NB4 (cell line): ENCODE results near the gene STON1.
A peak's percentile ranks its signal among the peaks of the same experiment; 100 is the strongest.

Experiments
- DNase-seq: peaks from one replicate; pipeline ENCODE4 v3.0.0; 2010; ENCODE audit warnings: low read depth
- H3K4me3 ChIP-seq: one replicate; pipeline ENCODE4 v1.5.1; 2011; ENCODE audit warnings: mild to moderate bottlenecking, low read depth, low read length, moderate library complexity
- CTCF ChIP-seq: IDR thresholded peaks from one replicate; pipeline ENCODE4 v1.5.1; 2012; ENCODE audit warnings: low read depth, low read length
- MAX ChIP-seq: IDR thresholded peaks from 2 replicates; pipeline ENCODE4 v1.6.1; 2011; ENCODE audit warnings: low read depth, low read length
- MYC ChIP-seq: IDR thresholded peaks from 2 replicates; pipeline ENCODE4 v1.6.1; 2011; ENCODE audit warnings: low read depth, low read length
- POLR2A ChIP-seq: IDR thresholded peaks from 2 replicates; pipeline ENCODE4 v1.6.1; 2011; ENCODE audit warnings: mild to moderate bottlenecking; ENCODE audit not compliant: insufficient read length; ENCODE audit errors: extremely low read depth

Gene STON1

GRCh38 chr2:48483916-48484315, 46.0 kb upstream of the STON1 start:
- no peak overlapping the region for H3K4me3 ChIP-seq
- DNase-seq = no peak
- TF ChIP-seq MYC (no peak), MAX (no peak), POLR2A (no peak), CTCF (no peak)

- DNase-seq = no peak
- H3K4me3 ChIP-seq = no peak overlapping the region
- TF ChIP-seq MAX = no peak
- TF ChIP-seq POLR2A = no peak
- no peak for TF ChIP-seq CTCF
- TF ChIP-seq MYC = no peak
These were observed 41.4 kb upstream of the STON1 start for GRCh38 chr2:48488545-48488944.

GRCh38 chr2:48496849-48497248, 33.1 kb upstream of the STON1 start:
- H3K4me3 ChIP-seq = no peak overlapping the region
- DNase-seq = no peak
- TF ChIP-seq MAX (no peak), MYC (no peak), POLR2A (no peak), CTCF (no peak)

- DNase-seq = no peak
- no peak overlapping the region for H3K4me3 ChIP-seq
- no peak for TF ChIP-seq MAX
These were observed 25.2 kb upstream of the STON1 start for GRCh38 chr2:48504647-48505327.

GRCh38 chr2:48507111-48507510, 22.8 kb upstream of the STON1 start:
- H3K4me3 ChIP-seq = no peak overlapping the region
- no peak for TF ChIP-seq CTCF
- no peak for TF ChIP-seq POLR2A
- TF ChIP-seq MYC = no peak
- no peak for TF ChIP-seq MAX
- DNase-seq = no peak

GRCh38 chr2:48508461-48509124, 21.4 kb upstream of the STON1 start:
- no peak overlapping the region for H3K4me3 ChIP-seq
- TF ChIP-seq MAX (peak; percentile 63), CTCF (no peak)
- DNase-seq = peak; percentile 82
